Stimulated activated effector memory CD8-positive, alpha-beta T cell treated with anti-CD3 and anti-CD28 coated beads, Interleukin-12 subunit alpha, Interleukin-12 subunit beta, amount 100 ng/mL, for 72 hours (primary cell): ENCODE data around the gene UNC5A.

Experiments used
- ATAC-seq: fragments of 150-1000 bp; cut with Tn5 transposase; 2 replicates; pipeline ENCODE4 v1.10.0; 2021
- DNase-seq, 2 donors: peaks; one replicate each; pipeline ENCODE4 v3.0.0; 2021 to 2022; ENCODE audit warnings: low spot score in 2 of 2
- H3K27ac Mint-ChIP-seq: one replicate; pipeline ENCODE4 v1.8.0; 2022; ENCODE audit warnings: mild to moderate bottlenecking, mixed read lengths
- H3K36me3 Mint-ChIP-seq: one replicate; pipeline ENCODE4 v1.8.0; 2022; ENCODE audit warnings: mild to moderate bottlenecking, mixed read lengths
- H3K4me1 Mint-ChIP-seq: one replicate; pipeline ENCODE4 v1.8.0; 2022; ENCODE audit warnings: mixed read lengths
- H3K4me3 Mint-ChIP-seq: one replicate; pipeline ENCODE4 v1.8.0; 2022; ENCODE audit warnings: mild to moderate bottlenecking, mixed read lengths
- H3K9me3 Mint-ChIP-seq: one replicate; pipeline ENCODE4 v1.8.0; 2022; ENCODE audit warnings: mixed read lengths

The UNC5A gene

GRCh38 chr5:176819476-176819875, 9.1 kb downstream of the UNC5A start:
- no peaks in the 10 kb centered on the region for H3K36me3 Mint-ChIP-seq
- no peak for ATAC-seq
- no peaks in the 10 kb centered on the region for H3K9me3 Mint-ChIP-seq
- H3K4me3 Mint-ChIP-seq: no peak overlapping the region
- H3K27ac Mint-ChIP-seq: no peak overlapping the region
- no peak for DNase-seq
- H3K4me1 Mint-ChIP-seq: peaks cover 29% of the 10 kb centered on the region

DNA sequence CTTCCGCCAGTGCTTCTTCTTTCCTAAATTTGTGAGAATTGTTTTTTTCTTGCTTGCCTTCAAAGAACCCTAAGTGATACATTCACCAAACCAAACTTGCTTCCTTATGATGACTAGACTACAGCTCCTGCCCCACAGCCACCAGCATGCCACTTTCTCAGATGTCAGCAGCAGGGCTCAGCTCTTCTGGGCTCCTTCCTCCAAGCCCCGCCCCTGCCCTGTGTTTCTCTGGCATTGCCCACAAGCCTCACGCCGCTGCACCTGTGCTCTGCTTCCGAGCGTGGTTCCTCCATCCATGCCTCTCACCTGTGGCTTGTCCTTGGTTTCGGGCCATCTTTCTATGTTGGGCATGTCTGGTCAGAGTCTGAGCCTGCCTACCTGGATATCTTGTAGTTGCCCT, 10.6 kb downstream of the UNC5A start:
- H3K27ac Mint-ChIP-seq: no peak overlapping the region
- no peak overlapping the region for H3K4me3 Mint-ChIP-seq

DNA sequence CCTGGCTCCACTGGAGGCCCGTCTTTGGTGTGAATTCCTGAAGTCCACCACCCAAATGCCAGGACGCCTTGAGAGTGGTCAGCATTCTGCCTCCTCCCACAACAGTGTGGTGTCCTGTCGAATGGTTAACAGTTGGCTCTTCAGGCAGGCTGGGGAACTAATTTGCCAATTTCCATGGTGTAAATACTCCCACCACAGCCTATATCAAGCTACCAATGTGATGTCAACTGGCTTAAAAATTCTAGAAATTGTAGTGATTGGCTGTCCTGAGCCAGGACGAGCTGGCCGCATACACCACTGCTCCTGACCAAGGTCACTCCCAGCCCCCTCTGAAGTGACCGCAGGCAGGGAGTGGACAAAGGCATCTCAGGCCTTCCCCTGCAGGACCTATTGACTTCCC, 11.1 kb downstream of the UNC5A start:
- no peaks in the 10 kb centered on the region for H3K36me3 Mint-ChIP-seq
- H3K9me3 Mint-ChIP-seq: no peaks in the 10 kb centered on the region
- H3K4me1 Mint-ChIP-seq: peaks cover 29% of the 10 kb centered on the region
- no peak overlapping the region for H3K4me3 Mint-ChIP-seq
- H3K27ac Mint-ChIP-seq: no peak overlapping the region
- ATAC-seq (no peak), DNase-seq (no peak)

More for the DNA sequence above, 10.6 kb downstream of the UNC5A start:
- no peak for DNase-seq
- Mint-ChIP-seq H3K9me3 (no peaks in the 10 kb centered on the region), H3K36me3 (no peaks in the 10 kb centered on the region), H3K4me1 (peaks cover 29% of the 10 kb centered on the region)
- no peak for ATAC-seq

- peaks cover 22% of the 10 kb centered on the region for H3K4me1 Mint-ChIP-seq
Observed at GRCh38 chr5:176822041-176822792, 11.9 kb downstream of the UNC5A start.

DNA sequence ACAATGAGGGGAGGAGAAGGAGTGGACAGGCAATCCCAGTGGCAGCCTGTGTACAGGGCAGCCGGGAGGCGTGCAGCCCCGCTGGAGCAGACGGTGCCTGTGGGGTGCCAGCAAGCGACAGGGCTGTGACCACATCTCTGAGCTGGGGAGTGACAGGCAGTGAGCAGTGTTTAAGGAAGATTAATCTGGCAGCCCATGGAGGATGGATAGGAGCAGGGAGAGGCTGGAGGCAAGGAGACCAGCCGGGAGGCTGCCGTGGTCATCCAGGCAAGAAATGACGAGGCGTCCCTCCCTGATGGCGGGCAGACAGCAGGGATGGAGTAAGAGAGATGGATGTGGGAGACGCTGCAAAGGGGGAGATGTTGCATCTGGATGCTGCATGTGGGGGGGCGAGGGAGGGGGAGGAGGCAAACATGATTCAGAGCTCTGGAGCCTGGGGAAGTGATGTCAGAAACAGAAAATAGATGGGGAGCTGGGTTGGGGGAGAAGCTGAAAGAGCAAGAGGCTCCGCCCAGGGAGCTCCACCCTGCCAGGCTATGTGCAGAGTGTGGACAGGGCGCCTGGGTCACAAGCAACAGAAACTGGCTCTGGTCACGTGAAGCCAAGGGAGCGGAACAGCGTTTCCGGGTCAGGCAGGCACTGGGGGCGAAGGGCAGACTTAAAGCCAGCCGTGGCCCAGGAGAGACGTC, 12.6 kb downstream of the UNC5A start:
- no peaks in the 10 kb centered on the region for H3K9me3 Mint-ChIP-seq
- no peak overlapping the region for H3K27ac Mint-ChIP-seq
- no peak for DNase-seq
- H3K4me1 Mint-ChIP-seq: peaks cover 22% of the 10 kb centered on the region
- ATAC-seq: no peak
- no peaks in the 10 kb centered on the region for H3K36me3 Mint-ChIP-seq
- no peak overlapping the region for H3K4me3 Mint-ChIP-seq

More at GRCh38 chr5:176822041-176822792, 11.9 kb downstream of the UNC5A start:
- DNase-seq: no peak
- H3K4me3 Mint-ChIP-seq: no peak overlapping the region
- no peaks in the 10 kb centered on the region for H3K9me3 Mint-ChIP-seq
- no peaks in the 10 kb centered on the region for H3K36me3 Mint-ChIP-seq
- no peak for ATAC-seq
- no peak overlapping the region for H3K27ac Mint-ChIP-seq

DNA sequence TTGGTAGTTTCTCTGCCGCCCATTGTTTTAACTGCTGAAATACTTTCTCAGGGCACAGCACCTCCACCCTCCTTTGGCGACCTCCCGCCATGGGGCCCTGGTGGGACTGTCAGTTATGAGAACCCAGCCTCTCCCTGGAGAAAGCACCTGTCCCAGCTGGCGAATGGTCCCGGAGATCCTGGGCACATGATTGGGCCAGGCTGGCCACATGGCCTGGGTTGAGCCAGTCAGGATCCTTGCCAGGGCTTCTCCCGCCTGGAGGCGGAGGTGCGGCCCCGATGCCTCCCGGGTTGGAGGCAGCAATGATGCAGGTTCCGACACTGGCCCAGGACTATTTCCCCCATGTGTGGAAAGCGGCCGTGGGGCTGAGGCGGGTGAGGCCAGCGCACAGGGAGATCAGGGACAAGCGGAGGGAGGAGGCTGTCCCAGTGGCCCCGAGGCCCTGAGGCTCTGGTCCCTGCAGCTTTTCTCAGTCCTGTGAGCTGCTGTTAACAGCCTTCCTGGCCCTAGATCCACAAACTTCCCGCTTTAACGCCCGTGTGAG, 13.6 kb downstream of the UNC5A start:
- H3K9me3 Mint-ChIP-seq: no peaks in the 10 kb centered on the region
- DNase-seq (no peak), ATAC-seq (no peak)
- H3K4me1 Mint-ChIP-seq: peaks cover 13% of the 10 kb centered on the region
- no peak overlapping the region for H3K27ac Mint-ChIP-seq
- no peak overlapping the region for H3K4me3 Mint-ChIP-seq
- H3K36me3 Mint-ChIP-seq: no peaks in the 10 kb centered on the region

- Mint-ChIP-seq H3K27ac (no peak overlapping the region), H3K36me3 (no peaks in the 10 kb centered on the region), H3K4me3 (no peak overlapping the region), H3K4me1 (peaks cover 9% of the 10 kb centered on the region), H3K9me3 (no peaks in the 10 kb centered on the region)
- no peak for ATAC-seq
- no peak for DNase-seq
Observed at GRCh38 chr5:176824604-176825003, 14.2 kb downstream of the UNC5A start.

DNA sequence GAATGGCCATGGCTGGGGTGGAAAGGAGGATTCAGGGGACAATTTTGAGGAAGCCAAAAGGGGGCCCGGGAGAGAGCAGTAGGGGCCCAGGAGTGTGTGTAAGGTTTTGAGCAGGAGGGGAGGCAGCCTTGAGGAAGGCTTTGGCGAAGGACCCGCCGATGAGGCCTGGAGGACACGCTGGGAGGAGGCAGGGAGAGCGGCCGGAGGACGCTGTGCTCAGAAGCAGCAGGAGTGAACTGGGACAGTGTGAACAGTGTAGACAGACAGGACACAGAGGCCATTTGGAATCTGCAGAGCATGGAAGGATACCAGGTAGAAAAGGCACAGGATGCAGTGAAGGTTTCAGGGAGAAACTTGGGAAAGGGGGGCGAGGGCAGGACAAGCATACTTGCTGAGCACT, 14.9 kb downstream of the UNC5A start:
- H3K9me3 Mint-ChIP-seq: no peaks in the 10 kb centered on the region
- no peak overlapping the region for H3K27ac Mint-ChIP-seq

GRCh38 chr5:176825957-176826356, 15.6 kb downstream of the UNC5A start:
- Mint-ChIP-seq H3K9me3 (no peaks in the 10 kb centered on the region), H3K36me3 (no peaks in the 10 kb centered on the region), H3K4me1 (peaks cover 9% of the 10 kb centered on the region), H3K4me3 (no peak overlapping the region), H3K27ac (no peak overlapping the region)
- ATAC-seq: peak; percentile 8
- no peak for DNase-seq

More for the DNA sequence above, 14.9 kb downstream of the UNC5A start:
- no peak for ATAC-seq
- Mint-ChIP-seq H3K4me1 (peaks cover 9% of the 10 kb centered on the region), H3K36me3 (no peaks in the 10 kb centered on the region), H3K4me3 (no peak overlapping the region)
- DNase-seq: no peak

- Mint-ChIP-seq H3K4me1 (peaks cover 4% of the 10 kb centered on the region), H3K9me3 (no peaks in the 10 kb centered on the region), H3K27ac (no peak overlapping the region), H3K36me3 (no peaks in the 10 kb centered on the region), H3K4me3 (no peak overlapping the region)
- DNase-seq (no peak), ATAC-seq (no peak)
Observed at GRCh38 chr5:176827736-176828414, 17.5 kb downstream of the UNC5A start.

DNA sequence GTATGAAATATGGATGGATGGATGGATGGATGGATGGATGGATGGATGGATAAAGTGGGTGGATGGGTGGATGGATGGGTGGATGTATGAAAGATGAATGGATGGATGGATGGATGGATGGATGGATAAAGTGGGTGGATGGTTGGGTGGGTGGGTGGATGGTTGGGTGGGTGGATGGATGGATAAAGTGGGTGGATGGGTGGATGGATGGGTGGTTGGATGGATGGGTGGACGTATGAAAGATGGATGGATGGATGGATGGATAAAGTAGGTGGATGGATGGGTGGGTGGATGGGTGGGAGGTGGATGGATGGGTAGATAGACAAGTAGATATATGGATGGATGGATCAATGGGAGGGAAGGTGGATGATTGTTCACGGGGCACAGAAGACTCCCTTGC, 19.0 kb downstream of the UNC5A start:
- ATAC-seq: no peak
- no peaks in the 10 kb centered on the region for H3K36me3 Mint-ChIP-seq
- H3K27ac Mint-ChIP-seq: no peak overlapping the region

GRCh38 chr5:176830422-176830994, 20.1 kb downstream of the UNC5A start:
- ATAC-seq: no peak
- Mint-ChIP-seq H3K36me3 (no peaks in the 10 kb centered on the region), H3K4me3 (no peak overlapping the region), H3K9me3 (no peaks in the 10 kb centered on the region), H3K4me1 (no peaks in the 10 kb centered on the region), H3K27ac (no peak overlapping the region)
- no peak for DNase-seq

More for the DNA sequence above, 19.0 kb downstream of the UNC5A start:
- Mint-ChIP-seq H3K4me3 (no peak overlapping the region), H3K9me3 (no peaks in the 10 kb centered on the region), H3K4me1 (no peaks in the 10 kb centered on the region)
- no peak for DNase-seq

GRCh38 chr5:176830995-176831423, 20.6 kb downstream of the UNC5A start:
- ATAC-seq: no peak
- no peak overlapping the region for H3K4me3 Mint-ChIP-seq
- no peaks in the 10 kb centered on the region for H3K36me3 Mint-ChIP-seq
- H3K4me1 Mint-ChIP-seq: no peaks in the 10 kb centered on the region
- no peak for DNase-seq
- no peak overlapping the region for H3K27ac Mint-ChIP-seq
- no peaks in the 10 kb centered on the region for H3K9me3 Mint-ChIP-seq

DNA sequence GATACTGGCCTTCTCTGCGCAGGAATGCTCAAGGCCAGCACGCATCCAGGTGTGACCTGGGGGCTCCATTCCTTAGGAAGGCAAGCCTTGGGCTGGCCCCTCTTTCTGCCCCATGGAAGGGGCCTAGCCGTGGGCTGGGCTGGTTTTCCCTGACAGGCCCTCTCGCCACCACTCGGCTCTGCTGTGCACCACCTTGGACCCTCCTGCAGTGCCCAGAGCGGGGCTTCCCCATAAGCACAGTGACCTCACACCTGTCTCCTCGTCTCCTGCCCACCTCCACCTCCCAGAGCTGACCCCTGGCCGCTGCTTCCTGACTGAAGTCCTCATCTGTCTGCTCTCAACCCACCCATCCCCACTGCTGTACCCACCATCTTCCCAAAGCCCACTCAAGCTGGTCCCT, 21.1 kb downstream of the UNC5A start:
- Mint-ChIP-seq H3K4me1 (no peaks in the 10 kb centered on the region), H3K4me3 (no peak overlapping the region), H3K36me3 (no peaks in the 10 kb centered on the region), H3K27ac (no peak overlapping the region), H3K9me3 (no peaks in the 10 kb centered on the region)
- DNase-seq (no peak), ATAC-seq (no peak)

DNA sequence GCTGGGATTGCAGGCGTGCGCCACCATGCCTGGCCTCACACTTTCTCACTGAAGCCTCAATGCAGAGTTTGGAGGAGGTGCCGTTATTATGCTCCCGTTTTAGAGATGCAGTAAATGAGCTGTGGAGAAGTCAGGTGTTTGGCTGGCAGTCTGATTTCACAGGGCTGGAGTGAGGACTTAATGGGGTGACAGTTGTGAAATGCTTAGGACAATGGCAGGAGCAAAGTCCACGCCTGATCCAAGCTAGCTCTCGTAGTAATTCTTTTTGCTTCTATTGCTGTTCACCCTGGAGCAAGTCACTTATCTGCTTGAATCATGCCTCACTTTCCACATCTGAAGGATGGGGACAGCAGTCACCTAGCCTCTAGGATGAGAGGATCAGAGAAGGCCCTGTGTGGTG, 21.8 kb downstream of the UNC5A start:
- H3K4me3 Mint-ChIP-seq: no peak overlapping the region
- no peaks in the 10 kb centered on the region for H3K9me3 Mint-ChIP-seq
- DNase-seq (no peak), ATAC-seq (no peak)
- H3K36me3 Mint-ChIP-seq: no peaks in the 10 kb centered on the region
- H3K27ac Mint-ChIP-seq: no peak overlapping the region
- no peaks in the 10 kb centered on the region for H3K4me1 Mint-ChIP-seq
